Hepatocyte (in vitro differentiated cells): ENCODE measurements around the gene ZNF764.
"Not testable (repeated sequence)": the region's sequence is repeated elsewhere in the genome, so short reads cannot be mapped to it uniquely, and the experiment has no call there.

ENCODE experiments used
- EZH2 ChIP-seq: fragments of 200-600 bp; sonication (generic); IDR thresholded peaks from 2 replicates; pipeline ENCODE4 v1.6.1; 2016; ENCODE audit warnings: antibody characterized with exemption, mild to moderate bottlenecking, borderline replicate concordance
- EZH2phosphoT487 ChIP-seq: fragments of 200-600 bp; sonication (generic); IDR thresholded peaks from one replicate; pipeline ENCODE4 v1.6.1; 2018; ENCODE audit warnings: antibody characterized with exemption, mild to moderate bottlenecking, low read depth, moderate library complexity; ENCODE audit not compliant: unreplicated experiment, severe bottlenecking
- TF ChIP-seq, protein P1 (sequence below): fragments of 200-600 bp; sonication (generic); IDR thresholded peaks from 2 replicates; pipeline ENCODE4 v1.5.1; 2016; ENCODE audit warnings: antibody characterized with exemption, mild to moderate bottlenecking; ENCODE audit not compliant: poor library complexity

DNA sequence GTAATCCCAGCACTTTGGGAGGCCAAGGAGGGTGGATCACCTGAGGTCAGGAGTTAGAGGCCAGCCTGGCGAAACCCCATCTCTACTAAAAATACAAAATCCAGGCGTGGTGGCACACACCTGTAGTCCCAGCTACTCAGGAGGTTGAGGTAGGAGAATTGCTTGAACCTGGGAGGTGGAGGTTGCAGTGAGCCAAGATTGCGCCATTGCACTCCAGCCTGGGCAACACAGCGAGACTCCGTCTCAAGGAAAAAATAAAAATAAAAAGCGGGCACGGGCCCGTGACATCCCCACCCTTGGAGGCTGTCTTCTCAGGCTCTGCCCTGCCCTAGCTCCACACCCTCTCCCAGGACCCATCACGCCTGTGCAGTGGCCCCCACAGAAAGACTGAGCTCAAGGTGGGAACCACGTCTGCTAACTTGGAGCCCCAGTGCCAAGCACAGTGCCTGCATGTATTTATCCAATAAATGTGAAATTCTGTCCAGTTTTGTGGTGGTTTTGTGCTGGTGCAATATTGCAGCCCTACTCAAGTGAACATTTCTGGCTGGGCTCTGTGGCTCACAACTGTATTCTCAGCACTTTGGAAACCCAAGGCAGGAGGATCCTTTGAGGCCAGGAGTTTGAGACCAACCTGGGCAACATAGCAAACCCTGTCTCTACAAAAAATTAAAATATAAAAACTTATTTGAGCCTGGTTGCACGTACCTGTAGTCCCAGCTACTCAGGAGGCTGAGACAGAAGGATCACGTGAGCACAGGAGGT, 35.3 kb downstream of the ZNF764 start:
- TF ChIP-seq EZH2phosphoT487, EZH2: not testable (repeated sequence)
- TF ChIP-seq, protein P1, sequence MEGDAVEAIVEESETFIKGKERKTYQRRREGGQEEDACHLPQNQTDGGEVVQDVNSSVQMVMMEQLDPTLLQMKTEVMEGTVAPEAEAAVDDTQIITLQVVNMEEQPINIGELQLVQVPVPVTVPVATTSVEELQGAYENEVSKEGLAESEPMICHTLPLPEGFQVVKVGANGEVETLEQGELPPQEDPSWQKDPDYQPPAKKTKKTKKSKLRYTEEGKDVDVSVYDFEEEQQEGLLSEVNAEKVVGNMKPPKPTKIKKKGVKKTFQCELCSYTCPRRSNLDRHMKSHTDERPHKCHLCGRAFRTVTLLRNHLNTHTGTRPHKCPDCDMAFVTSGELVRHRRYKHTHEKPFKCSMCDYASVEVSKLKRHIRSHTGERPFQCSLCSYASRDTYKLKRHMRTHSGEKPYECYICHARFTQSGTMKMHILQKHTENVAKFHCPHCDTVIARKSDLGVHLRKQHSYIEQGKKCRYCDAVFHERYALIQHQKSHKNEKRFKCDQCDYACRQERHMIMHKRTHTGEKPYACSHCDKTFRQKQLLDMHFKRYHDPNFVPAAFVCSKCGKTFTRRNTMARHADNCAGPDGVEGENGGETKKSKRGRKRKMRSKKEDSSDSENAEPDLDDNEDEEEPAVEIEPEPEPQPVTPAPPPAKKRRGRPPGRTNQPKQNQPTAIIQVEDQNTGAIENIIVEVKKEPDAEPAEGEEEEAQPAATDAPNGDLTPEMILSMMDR = not testable (repeated sequence)
